HepG2 (cell line): Measurements from ENCODE around the gene GLDN. TPM values are rescaled to one million over a fixed set of nuclear protein-coding genes. Genes with fewer than 3 reads are reported as not detected.

Source experiments
- ATAC-seq: fragments of 200-7000 bp; cut with Tn5 transposase; 3 replicates; pipeline ENCODE4 v1.9.1; 2020; ENCODE audit warnings: mild to moderate bottlenecking, moderate library complexity
- BruUV-seq: library from RNA; stranded (reverse); fragments of 400-500 nt; replicated peaks from 2 replicates; lab custom pipeline; 2021; lab: Mats Ljungman, UMichigan
- CTCF ChIA-PET: fragments of 300-600 bp; formaldehyde crosslinking; extraction: SDS; loops from one replicate; lab custom pipeline; 2021; ENCODE audit warnings: low total read pairs, inconsistent platforms, low intra/inter-chr PET ratio; lab: Yijun Ruan, JAX
- POLR2A ChIA-PET: fragments of 350-600 bp; sonication (Branson Sonifier 250); formaldehyde crosslinking; loops from one replicate; lab custom pipeline; 2020; ENCODE audit warnings: antibody characterized with exemption, inconsistent platforms; lab: Yijun Ruan, JAX
- DNase-seq: peaks from one replicate; pipeline ENCODE4 v3.0.0-alpha.2; 2015; ENCODE audit warnings: low spot score
- FAIRE-seq: peaks from 3 replicates; lab custom pipeline; 2011; peaks lifted over from hg19 to GRCh38; lab: Jason Lieb, UNC
- H2AFZ ChIP-seq: one replicate; pipeline ENCODE4 v1.6.1; 2011; ENCODE audit warnings: low read length, inconsistent platforms
- H3K27ac ChIP-seq: fragments of 300-600 bp; 3 replicates; pipeline ENCODE4 v1.8.0; 2011; ENCODE audit warnings: mixed run types, mild to moderate bottlenecking, mixed read lengths, low read length, inconsistent platforms; ENCODE audit not compliant: insufficient read depth; ENCODE audit errors: extremely low read length
- H3K27me3 ChIP-seq, 2 experiments: fragments of 200-600 bp in 1 of 2; 2 replicates in 1 of 2; 3 replicates in 1 of 2; pipeline versions ENCODE4 v1.6.0 to v1.8.0; 2011; ENCODE audit warnings: low read length in 2 of 2, mild to moderate bottlenecking in 2 of 2, moderate library complexity in 2 of 2, inconsistent platforms in 1 of 2; ENCODE audit not compliant: insufficient read depth in 2 of 2, control insufficient read depth in 1 of 2
- H3K36me3 ChIP-seq, 2 experiments: fragments of 200-600 bp in 1 of 2; replicated peaks in 1 of 2; 2 replicates in 1 of 2; 3 replicates in 1 of 2; pipeline versions ENCODE4 v1.5.1 to v1.8.0; 2011; ENCODE audit warnings: low read length in 2 of 2, inconsistent platforms in 1 of 2; ENCODE audit not compliant: insufficient read depth in 2 of 2, control insufficient read depth in 1 of 2
- H3K4me1 ChIP-seq: 2 replicates; pipeline ENCODE4 v1.5.1; 2012; ENCODE audit warnings: low read length, inconsistent platforms; ENCODE audit not compliant: insufficient read depth
- H3K4me2 ChIP-seq: 2 replicates; pipeline ENCODE4 v1.6.0; 2011; ENCODE audit warnings: low read depth, low read length, inconsistent platforms
- H3K4me3 ChIP-seq, 3 experiments: fragments of 200-600 bp in 1 of 3; sonication (generic), shearing (Covaris generic) in 1 of 3; replicated peaks in 1 of 3; 2 replicates each; pipeline ENCODE4 v1.5.1; 2011 to 2016; ENCODE audit warnings: low read length in 3 of 3, inconsistent platforms in 2 of 3, low read depth in 2 of 3, mild to moderate bottlenecking in 2 of 3, control low read depth in 1 of 3, mixed read lengths in 1 of 3; ENCODE audit not compliant: insufficient read depth in 1 of 3
- H3K79me2 ChIP-seq: one replicate; pipeline ENCODE4 v1.6.1; 2011; ENCODE audit warnings: low read length, inconsistent platforms; ENCODE audit not compliant: insufficient read depth
- H3K9ac ChIP-seq: 2 replicates; pipeline ENCODE4 v1.6.0; 2011; ENCODE audit warnings: mild to moderate bottlenecking, low read depth, low read length, inconsistent platforms; ENCODE audit not compliant: insufficient read depth
- H3K9me3 ChIP-seq: 2 replicates; pipeline ENCODE4 v1.5.1; 2012; ENCODE audit warnings: mild to moderate bottlenecking, low read length
- H4K20me1 ChIP-seq: 2 replicates; pipeline ENCODE4 v1.6.0; 2011; ENCODE audit warnings: inconsistent platforms, mild to moderate bottlenecking, low read length, moderate library complexity; ENCODE audit not compliant: insufficient read depth
- DNMT1 ChIP-seq: sonication (generic); formaldehyde crosslinking; IDR thresholded peaks from 2 replicates; pipeline ENCODE4 v1.5.1; 2020; ENCODE audit warnings: mild to moderate bottlenecking, missing genetic modification reagents
- NCOA5 ChIP-seq: sonication (generic); formaldehyde crosslinking; IDR thresholded peaks from 2 replicates; pipeline ENCODE4 v1.4.0; 2020; ENCODE audit warnings: missing genetic modification reagents
- RBFOX2 ChIP-seq: fragments of 200-400 bp; formaldehyde crosslinking; IDR thresholded peaks from 2 replicates; pipeline ENCODE4 v1.6.1; 2017; ENCODE audit warnings: low read depth, mild to moderate bottlenecking, low read length
- SNAPC2 ChIP-seq: sonication (generic); formaldehyde crosslinking; IDR thresholded peaks from 2 replicates; pipeline ENCODE4 v1.8.1; 2022; ENCODE audit warnings: mild to moderate bottlenecking, missing genetic modification reagents
- ZKSCAN1 ChIP-seq: fragments of 150-350 bp; IDR thresholded peaks from 2 replicates; pipeline ENCODE4 v1.6.1; 2014; ENCODE audit warnings: low read length
- ZNF468 ChIP-seq: sonication (generic); formaldehyde crosslinking; IDR thresholded peaks from 2 replicates; pipeline ENCODE4 v1.8.0; 2022; ENCODE audit warnings: mild to moderate bottlenecking, moderate library complexity, missing genetic modification reagents
- ZNF615 ChIP-seq: sonication (generic); formaldehyde crosslinking; IDR thresholded peaks from 2 replicates; pipeline ENCODE4 v1.5.0; 2020; ENCODE audit warnings: mild to moderate bottlenecking, missing genetic modification reagents, borderline replicate concordance
- ZNF674 ChIP-seq: sonication (generic); formaldehyde crosslinking; IDR thresholded peaks from 2 replicates; pipeline ENCODE4 v1.5.0; 2020; ENCODE audit warnings: low read depth, mild to moderate bottlenecking, missing genetic modification reagents
- ZNF713 ChIP-seq: sonication (generic); formaldehyde crosslinking; IDR thresholded peaks from 2 replicates; pipeline ENCODE4 v1.4.0; 2020; ENCODE audit warnings: mild to moderate bottlenecking, missing genetic modification reagents
- ZNF737 ChIP-seq: sonication (generic); formaldehyde crosslinking; IDR thresholded peaks from 2 replicates; pipeline ENCODE4 v1.5.0; 2020; ENCODE audit warnings: missing genetic modification reagents, mild to moderate bottlenecking, borderline replicate concordance
- ZSCAN20 ChIP-seq: sonication (generic); formaldehyde crosslinking; IDR thresholded peaks from 2 replicates; pipeline ENCODE4 v1.4.0; 2020; ENCODE audit warnings: missing genetic modification reagents, mild to moderate bottlenecking, borderline replicate concordance
- WGBS: methylation state at CpG from one replicate; pipeline ENCODE4 v1.1.6; 2017; ENCODE audit warnings: low lambda C conversion rate; 5-methylcytosine and 5-hydroxymethylcytosine counted together
- in situ Hi-C: cut with HindIII; loops from 2 replicates; pipeline ENCODE4 v1.10.0; 2017; ENCODE audit warnings: low pct_unique_long_range_greater_than_20kb; ENCODE audit not compliant: extremely low pct_ligation_motif_present
- intact Hi-C: fragments of 100-400 bp; cut with micrococcal nuclease; formaldehyde crosslinking; loops from one replicate; pipeline ENCODE4 v1.10.0; 2022; ENCODE audit not compliant: unreplicated experiment
- polyA plus RNA-seq, 8 experiments: library from polyadenylated mRNA; depleted of rRNA in 3 of 8; stranded (reverse) in 7 of 8; unstranded in 1 of 8; fragments of >200 nt; fragmentation: Illumina TruSeq in 4 of 8; extraction: Trizol in 4 of 8; gene quantifications; 2 replicates each; pipeline versions ENCODE4 v1.2.1 to v1.2.3, GENCODE V29; 2011 to 2016; ENCODE audit warnings: low read depth in 4 of 8, missing spikeins in 1 of 8, mixed read lengths in 1 of 8; ENCODE audit not compliant: insufficient read depth in 1 of 8
- total RNA-seq, 5 experiments: library from RNA; depleted of rRNA; stranded (reverse); fragments of >200 nt; fragmentation: Illumina TruSeq; extraction: Trizol; gene quantifications; 2 replicates each; pipeline ENCODE4 v1.2.3, GENCODE V29; 2016; ENCODE audit warnings: low read depth in 1 of 5
- TF ChIP-seq, protein P1 (sequence below): sonication (generic); formaldehyde crosslinking; IDR thresholded peaks from 2 replicates; pipeline ENCODE4 v1.5.0; 2020; ENCODE audit warnings: mild to moderate bottlenecking, missing genetic modification reagents, moderate library complexity
- TF ChIP-seq, protein P2 (sequence below): sonication (generic); formaldehyde crosslinking; IDR thresholded peaks from 2 replicates; pipeline ENCODE4 v1.4.0; 2020; ENCODE audit warnings: missing genetic modification reagents; ENCODE audit errors: not compliant biosample characterization
- TF ChIP-seq, protein P3 (sequence below): sonication (generic); formaldehyde crosslinking; conservative IDR thresholded peaks from 2 replicates; pipeline ENCODE4 v1.8.0; 2022; ENCODE audit warnings: mild to moderate bottlenecking, moderate library complexity, missing genetic modification reagents

Gene GLDN
- total and polyA plus RNA-seq, 2 of the 13 experiments (the other 11 are each of a cell fraction or from before 2014, with no cell fraction given) = 0.86 to 1.0 TPM

DNA sequence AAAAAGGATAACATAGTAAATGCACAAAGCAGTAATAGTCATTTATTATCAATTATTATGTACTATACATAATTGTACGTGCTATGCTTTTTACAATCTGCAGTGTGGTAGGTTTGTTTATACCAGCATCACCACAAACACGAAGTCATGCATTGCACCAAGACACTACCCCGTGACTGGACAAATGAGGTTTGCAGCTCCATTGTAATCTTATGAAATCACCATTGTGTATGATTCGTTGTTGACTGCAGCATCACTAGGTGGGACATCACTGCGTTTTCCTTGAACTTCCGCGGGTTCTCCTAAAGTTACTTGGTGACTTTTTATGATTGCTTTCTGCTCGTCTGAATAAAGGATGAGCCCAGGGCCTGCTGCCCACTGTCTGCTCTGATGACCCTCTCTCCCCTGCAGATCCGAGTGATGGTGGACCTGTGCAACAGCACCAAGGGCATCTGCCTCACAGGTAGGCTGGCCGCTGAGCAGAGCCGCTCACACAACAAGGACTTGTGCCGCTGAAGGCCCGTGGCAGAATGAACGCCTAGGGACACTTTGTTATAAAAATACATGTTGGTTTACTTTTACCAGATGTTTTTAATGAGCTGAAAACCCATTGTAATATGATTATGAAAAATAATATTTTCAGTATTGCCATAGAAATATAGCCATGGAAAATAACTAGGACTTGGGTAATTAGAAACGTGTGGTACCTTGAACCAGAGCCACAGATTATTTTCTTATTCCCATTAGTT lies 35.8 kb downstream of the GLDN start:
- ATAC-seq (no peak), FAIRE-seq (no peak), DNase-seq (no peak)
- ChIA-PET CTCF (no interaction called here), POLR2A (no interaction called here)
- H3K4me3 ChIP-seq = no peak overlapping the region
- no peaks in the 10 kb centered on the region for H3K36me3 ChIP-seq
- TF ChIP-seq RBFOX2 (no peak), ZNF674 (CRISPR knock-in tag) (no peak), DNMT1 (CRISPR knock-in tag) (no peak)
- in situ Hi-C loops (loop anchor here (5.0 kb wide), 1 partner anchor 90 kb away; no protein-coding TSS in a partner anchor), intact Hi-C loops (no loop called here)
- no peaks in the 10 kb centered on the region for H4K20me1 ChIP-seq
- H3K4me2 ChIP-seq = no peak overlapping the region
- no TSS peak for BruUV-seq
- H2AFZ ChIP-seq = no peak overlapping the region
- no peaks in the 10 kb centered on the region for H3K9me3 ChIP-seq
- H3K4me1 ChIP-seq = no peaks in the 10 kb centered on the region
- H3K27ac ChIP-seq = no peak overlapping the region
- no peaks in the 10 kb centered on the region for H3K27me3 ChIP-seq
- WGBS = 70% methylated on average over 15 of the region's 15 CpGs
- no peaks in the 10 kb centered on the region for H3K79me2 ChIP-seq
- no peak overlapping the region for H3K9ac ChIP-seq

DNA sequence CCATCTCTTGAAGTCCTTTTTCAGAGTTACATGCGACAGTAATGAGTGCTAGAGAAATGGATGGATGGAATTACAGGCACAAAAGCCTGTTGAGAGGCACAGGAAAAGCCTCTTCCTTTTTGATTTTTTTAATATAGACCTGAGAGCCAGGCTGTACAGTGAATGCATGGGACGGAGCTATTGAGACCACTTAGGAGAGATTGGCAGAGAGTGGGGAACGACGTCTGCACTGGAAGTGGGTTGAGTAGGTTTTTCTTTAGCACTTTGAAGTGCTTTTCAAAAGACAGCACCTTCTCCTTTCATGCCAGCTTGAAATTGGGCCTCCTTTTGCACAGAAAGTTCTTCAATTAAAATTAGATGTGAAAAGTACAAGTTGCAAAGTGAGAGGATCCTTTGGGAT lies 37.0 kb downstream of the GLDN start:
- DNase-seq (no peak), ATAC-seq (no peak), FAIRE-seq (no peak)
- TF ChIP-seq ZNF737 (CRISPR knock-in tag) = no peak
- no peak for TF ChIP-seq ZKSCAN1
- TF ChIP-seq, protein P1, sequence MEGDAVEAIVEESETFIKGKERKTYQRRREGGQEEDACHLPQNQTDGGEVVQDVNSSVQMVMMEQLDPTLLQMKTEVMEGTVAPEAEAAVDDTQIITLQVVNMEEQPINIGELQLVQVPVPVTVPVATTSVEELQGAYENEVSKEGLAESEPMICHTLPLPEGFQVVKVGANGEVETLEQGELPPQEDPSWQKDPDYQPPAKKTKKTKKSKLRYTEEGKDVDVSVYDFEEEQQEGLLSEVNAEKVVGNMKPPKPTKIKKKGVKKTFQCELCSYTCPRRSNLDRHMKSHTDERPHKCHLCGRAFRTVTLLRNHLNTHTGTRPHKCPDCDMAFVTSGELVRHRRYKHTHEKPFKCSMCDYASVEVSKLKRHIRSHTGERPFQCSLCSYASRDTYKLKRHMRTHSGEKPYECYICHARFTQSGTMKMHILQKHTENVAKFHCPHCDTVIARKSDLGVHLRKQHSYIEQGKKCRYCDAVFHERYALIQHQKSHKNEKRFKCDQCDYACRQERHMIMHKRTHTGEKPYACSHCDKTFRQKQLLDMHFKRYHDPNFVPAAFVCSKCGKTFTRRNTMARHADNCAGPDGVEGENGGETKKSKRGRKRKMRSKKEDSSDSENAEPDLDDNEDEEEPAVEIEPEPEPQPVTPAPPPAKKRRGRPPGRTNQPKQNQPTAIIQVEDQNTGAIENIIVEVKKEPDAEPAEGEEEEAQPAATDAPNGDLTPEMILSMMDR (CRISPR knock-in tag) = no peak
- no peak for TF ChIP-seq NCOA5
- TF ChIP-seq ZNF468 = no peak
- no peak for TF ChIP-seq ZNF615 (CRISPR knock-in tag)
- TF ChIP-seq, protein P2, sequence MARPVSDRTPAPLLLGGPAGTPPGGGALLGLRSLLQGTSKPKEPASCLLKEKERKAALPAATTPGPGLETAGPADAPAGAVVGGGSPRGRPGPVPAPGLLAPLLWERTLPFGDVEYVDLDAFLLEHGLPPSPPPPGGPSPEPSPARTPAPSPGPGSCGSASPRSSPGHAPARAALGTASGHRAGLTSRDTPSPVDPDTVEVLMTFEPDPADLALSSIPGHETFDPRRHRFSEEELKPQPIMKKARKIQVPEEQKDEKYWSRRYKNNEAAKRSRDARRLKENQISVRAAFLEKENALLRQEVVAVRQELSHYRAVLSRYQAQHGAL (CRISPR knock-in tag) = no peak
- TF ChIP-seq ZNF713 (CRISPR knock-in tag) = no peak
- TF ChIP-seq, protein P3, sequence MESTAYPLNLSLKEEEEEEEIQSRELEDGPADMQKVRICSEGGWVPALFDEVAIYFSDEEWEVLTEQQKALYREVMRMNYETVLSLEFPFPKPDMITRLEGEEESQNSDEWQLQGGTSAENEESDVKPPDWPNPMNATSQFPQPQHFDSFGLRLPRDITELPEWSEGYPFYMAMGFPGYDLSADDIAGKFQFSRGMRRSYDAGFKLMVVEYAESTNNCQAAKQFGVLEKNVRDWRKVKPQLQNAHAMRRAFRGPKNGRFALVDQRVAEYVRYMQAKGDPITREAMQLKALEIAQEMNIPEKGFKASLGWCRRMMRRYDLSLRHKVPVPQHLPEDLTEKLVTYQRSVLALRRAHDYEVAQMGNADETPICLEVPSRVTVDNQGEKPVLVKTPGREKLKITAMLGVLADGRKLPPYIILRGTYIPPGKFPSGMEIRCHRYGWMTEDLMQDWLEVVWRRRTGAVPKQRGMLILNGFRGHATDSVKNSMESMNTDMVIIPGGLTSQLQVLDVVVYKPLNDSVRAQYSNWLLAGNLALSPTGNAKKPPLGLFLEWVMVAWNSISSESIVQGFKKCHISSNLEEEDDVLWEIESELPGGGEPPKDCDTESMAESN (CRISPR knock-in tag) = no peak
- no peak for TF ChIP-seq ZSCAN20 (CRISPR knock-in tag)
- TF ChIP-seq SNAPC2 (CRISPR knock-in tag) = no peak
- H2AFZ ChIP-seq = no peak overlapping the region
- CTCF ChIA-PET = interaction anchor here (1.1 kb wide), 2 partner anchors 91 to 97 kb away, joined by 4 to 5 read pairs; no protein-coding TSS in a partner anchor
- in situ Hi-C loops = loop anchor here (5.0 kb wide), 1 partner anchor 91 kb away; no protein-coding TSS in a partner anchor
- no peaks in the 10 kb centered on the region for H3K9me3 ChIP-seq
- WGBS = 55% methylated on average over 4 of the region's 4 CpGs
- H3K36me3 ChIP-seq = no peaks in the 10 kb centered on the region
- POLR2A ChIA-PET = no interaction called here
- H3K4me3 ChIP-seq = no peak overlapping the region
- intact Hi-C loops = no loop called here
- no peaks in the 10 kb centered on the region for H3K79me2 ChIP-seq
- no peaks in the 10 kb centered on the region; a peak in 1 of 5 replicates for H3K27me3 ChIP-seq
- no peaks in the 10 kb centered on the region for H4K20me1 ChIP-seq
- no peak overlapping the region for H3K4me2 ChIP-seq
- no TSS peak for BruUV-seq
- H3K9ac ChIP-seq = no peak overlapping the region
- H3K27ac ChIP-seq = no peak overlapping the region
- H3K4me1 ChIP-seq = no peaks in the 10 kb centered on the region
